ENCODE data around the gene ZBTB7B. TPM values are rescaled to one million over a fixed set of nuclear protein-coding genes. Genes with fewer than 3 reads are reported as not detected.

ZBTB7B gene
- polyA plus RNA-seq, 1 experiment: 8.7 TPM

DNA sequence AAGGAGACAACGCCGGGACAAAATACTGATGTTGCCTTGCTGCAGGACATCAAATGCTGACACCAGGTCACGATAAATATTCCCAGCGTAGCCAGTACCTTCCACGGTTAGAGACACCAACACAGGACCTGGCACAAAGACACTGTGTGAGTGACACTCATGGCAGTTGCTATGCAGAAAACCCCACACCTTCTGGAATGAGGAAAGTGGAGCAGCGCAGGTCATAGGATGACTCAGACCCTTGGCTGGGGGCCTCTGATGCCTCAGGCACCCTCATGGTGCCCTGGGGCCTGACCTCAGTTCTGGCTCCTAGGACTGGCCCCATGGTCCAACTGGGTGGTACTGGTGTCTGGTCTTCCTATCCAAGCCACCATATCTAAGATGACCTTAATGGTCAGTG is 24.0 kb downstream of the ZBTB7B start:
- Histone ChIP-seq H3K4me3 (ENCODE audit: low read depth, low read length) (no peak overlapping the region), H3K27ac (ENCODE audit: low read depth, low read length) (no peak overlapping the region), H3K27me3 (ENCODE audit: control insufficient read depth, insufficient read depth, low read length) (peaks cover 19% of the 10 kb centered on the region), H3K9me3 (ENCODE audit: control insufficient read depth, insufficient read depth, low read length) (no peaks in the 10 kb centered on the region)
- no peak for DNase-seq (ENCODE audit: low read depth, low spot score)
- ChIA-PET POLR2A (no interaction called here), CTCF (interaction anchor here (1.6 kb wide), 1 partner anchor 9 kb away, joined by 11 read pairs; no protein-coding TSS in a partner anchor)
- TF ChIP-seq, protein P1, sequence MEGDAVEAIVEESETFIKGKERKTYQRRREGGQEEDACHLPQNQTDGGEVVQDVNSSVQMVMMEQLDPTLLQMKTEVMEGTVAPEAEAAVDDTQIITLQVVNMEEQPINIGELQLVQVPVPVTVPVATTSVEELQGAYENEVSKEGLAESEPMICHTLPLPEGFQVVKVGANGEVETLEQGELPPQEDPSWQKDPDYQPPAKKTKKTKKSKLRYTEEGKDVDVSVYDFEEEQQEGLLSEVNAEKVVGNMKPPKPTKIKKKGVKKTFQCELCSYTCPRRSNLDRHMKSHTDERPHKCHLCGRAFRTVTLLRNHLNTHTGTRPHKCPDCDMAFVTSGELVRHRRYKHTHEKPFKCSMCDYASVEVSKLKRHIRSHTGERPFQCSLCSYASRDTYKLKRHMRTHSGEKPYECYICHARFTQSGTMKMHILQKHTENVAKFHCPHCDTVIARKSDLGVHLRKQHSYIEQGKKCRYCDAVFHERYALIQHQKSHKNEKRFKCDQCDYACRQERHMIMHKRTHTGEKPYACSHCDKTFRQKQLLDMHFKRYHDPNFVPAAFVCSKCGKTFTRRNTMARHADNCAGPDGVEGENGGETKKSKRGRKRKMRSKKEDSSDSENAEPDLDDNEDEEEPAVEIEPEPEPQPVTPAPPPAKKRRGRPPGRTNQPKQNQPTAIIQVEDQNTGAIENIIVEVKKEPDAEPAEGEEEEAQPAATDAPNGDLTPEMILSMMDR (IDR thresholded peaks at IDR 0.05; ENCODE audit: low read depth, low read length): no peak

DNA sequence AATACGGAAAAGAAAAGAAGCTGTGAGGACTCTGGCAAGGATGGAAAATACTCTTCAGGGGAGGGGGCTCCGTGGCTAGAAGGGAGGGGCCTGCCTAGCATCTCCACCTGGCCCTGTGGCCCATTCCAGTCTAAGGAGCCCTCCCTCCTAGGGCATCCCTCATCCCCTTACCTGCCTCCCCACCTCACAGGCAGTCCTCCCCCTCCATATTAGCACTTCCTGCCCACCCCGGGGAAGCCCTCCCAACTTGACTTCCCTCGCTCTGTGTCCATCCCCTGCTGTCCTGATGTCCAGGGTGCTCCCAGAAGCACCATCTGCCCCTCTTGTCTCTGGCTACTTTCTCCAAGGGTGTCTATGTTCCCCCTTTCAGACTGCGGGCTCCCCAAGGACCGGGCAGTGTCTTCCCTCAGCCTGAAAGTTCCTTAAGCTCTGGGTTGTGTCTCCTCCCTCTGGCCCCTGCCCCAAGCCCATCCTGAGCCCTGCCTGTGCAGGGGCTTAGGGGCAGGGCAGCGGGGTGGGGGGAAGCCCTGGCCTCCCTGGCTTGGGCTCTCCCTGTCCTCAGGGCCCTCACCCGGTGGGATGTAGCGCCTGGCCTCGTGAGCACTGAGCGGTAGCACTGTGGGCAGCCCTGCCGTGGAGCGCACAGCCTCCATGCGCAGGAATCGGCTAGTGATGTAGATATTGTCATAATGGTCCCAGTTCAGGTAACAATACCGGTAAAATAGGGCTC is 27.1 kb downstream of the ZBTB7B start:
- ChIA-PET POLR2A (no interaction called here), CTCF (interaction anchor here (1.0 kb wide), 1 partner anchor 56 kb away, joined by 4 read pairs; no protein-coding TSS in a partner anchor)
- TF ChIP-seq, protein P1 (IDR thresholded peaks at IDR 0.05; ENCODE audit: low read depth, low read length): no peak

DNA sequence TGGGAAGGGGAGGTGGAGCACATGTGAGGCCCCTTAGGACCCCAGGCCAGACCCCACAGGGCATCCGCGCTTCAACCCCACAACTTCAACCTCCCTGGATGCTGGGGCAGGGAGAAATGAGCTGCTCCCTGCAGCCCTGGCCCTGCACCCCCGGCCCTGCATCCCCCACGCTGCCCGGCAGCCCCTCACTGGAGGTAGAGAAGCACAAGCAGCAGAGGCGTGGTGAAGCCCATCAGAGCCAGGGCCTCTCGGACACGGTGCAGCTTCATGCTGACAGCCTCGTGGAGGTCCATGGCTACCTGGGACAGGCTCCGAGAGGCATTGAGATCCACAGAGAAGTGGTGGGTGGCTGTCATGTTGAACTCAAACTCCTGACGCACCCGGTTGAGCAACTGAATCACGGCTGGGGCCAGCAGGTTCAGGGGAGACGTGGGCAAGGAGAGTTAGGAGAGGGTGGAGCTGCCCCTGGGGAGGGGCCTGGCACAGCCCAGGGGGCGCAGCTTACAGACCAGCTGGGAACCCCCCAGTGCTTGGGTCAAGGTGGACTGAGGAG is 27.7 kb downstream of the ZBTB7B start:
- ChIA-PET CTCF (interaction anchor here (1.0 kb wide), 1 partner anchor 55 kb away, joined by 4 read pairs; no protein-coding TSS in a partner anchor), POLR2A (interaction anchor here (0.6 kb wide), 1 partner anchor 651 kb away, joined by 3 read pairs; no protein-coding TSS in a partner anchor)
- TF ChIP-seq, protein P1 (IDR thresholded peaks at IDR 0.05; ENCODE audit: low read depth, low read length): no peak
- Histone ChIP-seq H3K9me3 (ENCODE audit: control insufficient read depth, insufficient read depth, low read length) (no peaks in the 10 kb centered on the region), H3K4me3 (ENCODE audit: low read depth, low read length) (no peak overlapping the region), H3K27ac (ENCODE audit: low read depth, low read length) (no peak overlapping the region), H3K27me3 (ENCODE audit: control insufficient read depth, insufficient read depth, low read length) (peaks cover 26% of the 10 kb centered on the region)
- DNase-seq (ENCODE audit: low read depth, low spot score): no peak

More for the DNA sequence above, 27.1 kb downstream of the ZBTB7B start:
- Histone ChIP-seq H3K9me3 (ENCODE audit: control insufficient read depth, insufficient read depth, low read length) (no peaks in the 10 kb centered on the region), H3K27ac (ENCODE audit: low read depth, low read length) (no peak overlapping the region), H3K27me3 (ENCODE audit: control insufficient read depth, insufficient read depth, low read length) (peaks cover 21% of the 10 kb centered on the region), H3K4me3 (ENCODE audit: low read depth, low read length) (no peak overlapping the region)
- no peak for DNase-seq (ENCODE audit: low read depth, low spot score)

DNA sequence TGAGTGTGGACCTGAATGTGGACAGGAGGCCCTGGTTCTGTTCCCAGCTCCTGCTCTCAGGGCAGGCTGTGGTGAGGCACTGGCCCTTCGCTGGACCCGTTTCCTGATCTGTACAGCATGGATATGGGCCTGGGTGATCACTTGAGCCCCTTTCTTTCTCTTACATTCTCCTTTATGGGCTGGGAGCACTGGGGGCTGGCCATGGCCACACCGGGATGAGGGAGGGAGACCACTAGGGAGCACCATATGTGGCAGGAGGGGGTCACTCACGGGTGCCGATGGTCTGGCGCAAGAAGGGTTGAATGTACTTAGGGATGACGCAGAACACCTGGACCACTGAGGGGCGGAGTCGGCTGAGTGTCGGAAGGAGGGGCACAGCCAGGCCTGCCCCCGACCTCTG is 28.3 kb downstream of the ZBTB7B start:
- TF ChIP-seq, protein P1 (IDR thresholded peaks at IDR 0.05; ENCODE audit: low read depth, low read length): no peak
- Histone ChIP-seq H3K27ac (ENCODE audit: low read depth, low read length) (no peak overlapping the region), H3K9me3 (ENCODE audit: control insufficient read depth, insufficient read depth, low read length) (no peaks in the 10 kb centered on the region), H3K27me3 (ENCODE audit: control insufficient read depth, insufficient read depth, low read length) (peaks cover 29% of the 10 kb centered on the region), H3K4me3 (ENCODE audit: low read depth, low read length) (no peak overlapping the region)
- POLR2A ChIA-PET: interaction anchor here (0.6 kb wide), 1 partner anchor 650 kb away, joined by 3 read pairs; no protein-coding TSS in a partner anchor
- CTCF ChIA-PET: no interaction called here
- DNase-seq (ENCODE audit: low read depth, low spot score): no peak

DNA sequence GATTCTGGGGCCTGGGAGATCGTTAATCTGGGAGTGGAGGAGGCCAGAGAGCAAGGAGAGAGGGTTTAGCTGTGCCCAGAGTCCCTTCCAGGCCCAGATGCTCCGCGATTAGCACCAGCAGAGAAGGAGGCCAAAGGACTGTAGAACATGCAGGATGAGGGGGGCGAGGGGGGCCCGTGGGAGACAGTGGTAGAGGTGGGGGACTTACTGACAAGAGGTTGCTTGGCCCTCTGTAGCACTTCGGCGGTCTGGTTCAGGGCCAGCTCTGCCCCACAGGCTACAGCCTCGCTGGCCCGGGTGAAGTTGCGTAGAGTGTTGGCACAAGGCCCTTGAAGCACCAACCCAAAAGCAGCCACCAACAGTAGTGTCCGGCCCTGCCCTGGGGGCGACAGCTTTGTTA is 30.3 kb downstream of the ZBTB7B start:
- POLR2A ChIA-PET: no interaction called here
- CTCF ChIA-PET: interaction anchor here (0.7 to 1.7 kb wide), 3 partner anchors 8 to 15 kb away, joined by 3 to 7 read pairs (median 3); no protein-coding TSS in a partner anchor
- Histone ChIP-seq H3K27ac (ENCODE audit: low read depth, low read length) (no peak overlapping the region), H3K9me3 (ENCODE audit: control insufficient read depth, insufficient read depth, low read length) (no peaks in the 10 kb centered on the region), H3K4me3 (ENCODE audit: low read depth, low read length) (no peak overlapping the region), H3K27me3 (ENCODE audit: control insufficient read depth, insufficient read depth, low read length) (peaks cover 40% of the 10 kb centered on the region)
- TF ChIP-seq, protein P1 (IDR thresholded peaks at IDR 0.05; ENCODE audit: low read depth, low read length): no peak
- DNase-seq (ENCODE audit: low read depth, low spot score): no peak

Measured in AG04450 (cell line).